ENCODE results near the gene PIEZO1.

GRCh38 chr16:88695218-88695617 lies 89.8 kb downstream of the PIEZO1 start:
- TF ChIP-seq CTCF (IDR thresholded peaks at IDR 0.05): no peak
- TF ChIP-seq EZH2 (IDR thresholded peaks at IDR 0.05): no peak
